Hepatocyte (in vitro differentiated cells): Measurements from ENCODE around the gene LBHD2.

Experiments
- EZH2 ChIP-seq: fragments of 200-600 bp; sonication (generic); IDR thresholded peaks from 2 replicates; pipeline ENCODE4 v1.6.1; 2016; ENCODE audit warnings: antibody characterized with exemption, mild to moderate bottlenecking, borderline replicate concordance
- EZH2phosphoT487 ChIP-seq: fragments of 200-600 bp; sonication (generic); IDR thresholded peaks from one replicate; pipeline ENCODE4 v1.6.1; 2018; ENCODE audit warnings: antibody characterized with exemption, mild to moderate bottlenecking, low read depth, moderate library complexity; ENCODE audit not compliant: unreplicated experiment, severe bottlenecking
- TF ChIP-seq, protein P1 (sequence below): fragments of 200-600 bp; sonication (generic); IDR thresholded peaks from 2 replicates; pipeline ENCODE4 v1.5.1; 2016; ENCODE audit warnings: antibody characterized with exemption, mild to moderate bottlenecking; ENCODE audit not compliant: poor library complexity

DNA sequence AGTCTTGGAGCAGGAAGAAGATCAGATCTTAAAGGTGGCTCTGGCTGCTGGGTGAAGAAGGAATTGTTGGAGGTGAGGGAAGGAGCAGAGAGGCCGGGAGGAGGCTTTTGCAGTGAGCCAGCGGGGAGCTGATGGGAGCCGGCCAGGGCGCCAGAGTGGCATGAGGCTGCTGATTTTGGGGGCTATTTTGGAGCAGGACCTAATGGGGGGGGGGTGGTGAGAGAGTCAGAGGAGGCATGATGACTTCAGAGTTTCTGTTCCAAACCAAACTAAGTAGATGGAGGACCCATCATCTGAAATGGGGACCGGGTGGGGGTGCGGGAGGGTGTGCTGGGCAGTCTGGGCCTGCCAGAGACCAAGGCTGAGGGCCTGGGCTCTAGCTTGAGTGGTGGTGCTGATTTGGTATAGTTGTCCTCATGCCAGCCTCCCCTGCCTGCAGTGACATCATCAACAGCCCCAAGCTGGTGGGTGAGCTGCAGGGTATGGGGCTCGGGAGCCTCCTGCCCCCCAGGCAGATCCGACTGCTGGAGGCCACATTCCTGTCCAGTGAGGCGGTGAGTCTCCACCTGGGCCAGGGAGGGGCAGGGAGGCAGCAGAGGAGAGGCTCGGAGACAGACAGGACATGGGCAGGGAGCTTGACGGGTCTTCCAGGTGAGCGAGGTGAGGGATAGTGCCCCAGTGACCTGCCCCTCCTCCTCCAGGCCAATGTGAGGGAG, 45.4 kb downstream of the LBHD2 start:
- TF ChIP-seq, protein P1, sequence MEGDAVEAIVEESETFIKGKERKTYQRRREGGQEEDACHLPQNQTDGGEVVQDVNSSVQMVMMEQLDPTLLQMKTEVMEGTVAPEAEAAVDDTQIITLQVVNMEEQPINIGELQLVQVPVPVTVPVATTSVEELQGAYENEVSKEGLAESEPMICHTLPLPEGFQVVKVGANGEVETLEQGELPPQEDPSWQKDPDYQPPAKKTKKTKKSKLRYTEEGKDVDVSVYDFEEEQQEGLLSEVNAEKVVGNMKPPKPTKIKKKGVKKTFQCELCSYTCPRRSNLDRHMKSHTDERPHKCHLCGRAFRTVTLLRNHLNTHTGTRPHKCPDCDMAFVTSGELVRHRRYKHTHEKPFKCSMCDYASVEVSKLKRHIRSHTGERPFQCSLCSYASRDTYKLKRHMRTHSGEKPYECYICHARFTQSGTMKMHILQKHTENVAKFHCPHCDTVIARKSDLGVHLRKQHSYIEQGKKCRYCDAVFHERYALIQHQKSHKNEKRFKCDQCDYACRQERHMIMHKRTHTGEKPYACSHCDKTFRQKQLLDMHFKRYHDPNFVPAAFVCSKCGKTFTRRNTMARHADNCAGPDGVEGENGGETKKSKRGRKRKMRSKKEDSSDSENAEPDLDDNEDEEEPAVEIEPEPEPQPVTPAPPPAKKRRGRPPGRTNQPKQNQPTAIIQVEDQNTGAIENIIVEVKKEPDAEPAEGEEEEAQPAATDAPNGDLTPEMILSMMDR, result no peak
- TF ChIP-seq EZH2 (no peak), EZH2phosphoT487 (no peak)
